GM21529 (cell line): ENCODE data around the gene EFCAB11.

Source experiments
- ATAC-seq: cut with Tn5 transposase; IDR thresholded peaks from one replicate; pipeline ENCODE4 v1.9.1; 2021; ENCODE audit not compliant: unreplicated experiment

EFCAB11 gene

GRCh38 chr14:89775946-89776345, 178.6 kb downstream of the EFCAB11 start:
- no peak for ATAC-seq

- no peak for ATAC-seq
Observed at GRCh38 chr14:89775151-89775550, 179.4 kb downstream of the EFCAB11 start.

DNA sequence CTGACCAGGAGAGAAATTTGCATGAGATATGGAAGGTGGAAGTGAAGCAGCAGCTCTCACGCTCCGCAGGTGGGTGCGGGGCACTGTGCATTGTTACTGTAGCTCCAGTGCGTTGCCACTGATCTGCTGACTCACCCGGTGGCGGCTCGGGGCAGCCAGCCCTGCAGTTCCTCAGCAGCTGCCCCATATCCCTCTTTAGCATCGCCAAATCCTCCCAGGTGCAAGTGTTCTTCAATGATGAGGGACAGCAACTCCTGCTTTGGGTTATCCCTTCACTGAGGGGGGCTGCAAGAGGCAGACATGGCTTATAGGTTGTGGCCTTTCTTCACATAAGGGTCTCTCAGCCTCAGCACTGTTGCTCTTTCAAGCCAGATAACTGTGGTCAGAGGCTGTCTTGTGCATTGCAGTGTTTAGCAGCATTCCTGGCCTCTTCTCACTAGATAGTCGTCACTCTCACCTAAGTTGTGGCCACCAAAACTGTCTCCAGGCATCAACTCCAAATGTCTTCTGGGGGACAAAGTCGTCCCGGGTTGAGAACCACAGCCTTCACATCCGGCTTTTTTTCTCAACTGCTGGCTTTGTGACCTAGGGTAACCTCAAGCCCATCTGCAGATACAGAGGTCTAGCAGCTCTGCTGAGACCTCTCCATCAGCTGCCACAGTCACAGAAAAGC, 180.8 kb downstream of the EFCAB11 start:
- ATAC-seq: peak; percentile 83

GRCh38 chr14:89773151-89773550, 181.4 kb downstream of the EFCAB11 start:
- ATAC-seq: peak; percentile 56

- ATAC-seq: no peak
Observed at GRCh38 chr14:89771251-89771650, 183.3 kb downstream of the EFCAB11 start.

DNA sequence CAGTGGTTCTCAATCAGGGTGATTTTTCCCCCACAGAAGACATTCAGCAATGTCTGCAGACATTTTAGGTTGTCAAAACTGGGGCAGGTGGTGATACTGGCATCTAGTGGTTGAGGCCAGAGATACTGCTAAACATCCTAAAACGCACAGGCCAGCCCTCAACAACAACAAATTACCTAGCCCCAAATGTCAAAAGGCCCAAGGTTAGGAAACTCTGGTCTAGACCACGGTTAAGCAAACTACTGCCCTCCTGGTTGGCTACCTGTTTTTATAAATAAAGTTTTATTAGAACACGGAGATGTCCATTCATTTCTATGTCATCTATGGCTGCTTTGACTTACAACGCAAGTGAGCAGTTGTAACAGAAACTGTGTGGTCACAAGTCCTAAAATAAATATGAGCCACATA, 186.7 kb downstream of the EFCAB11 start:
- ATAC-seq: peak; percentile 70

DNA sequence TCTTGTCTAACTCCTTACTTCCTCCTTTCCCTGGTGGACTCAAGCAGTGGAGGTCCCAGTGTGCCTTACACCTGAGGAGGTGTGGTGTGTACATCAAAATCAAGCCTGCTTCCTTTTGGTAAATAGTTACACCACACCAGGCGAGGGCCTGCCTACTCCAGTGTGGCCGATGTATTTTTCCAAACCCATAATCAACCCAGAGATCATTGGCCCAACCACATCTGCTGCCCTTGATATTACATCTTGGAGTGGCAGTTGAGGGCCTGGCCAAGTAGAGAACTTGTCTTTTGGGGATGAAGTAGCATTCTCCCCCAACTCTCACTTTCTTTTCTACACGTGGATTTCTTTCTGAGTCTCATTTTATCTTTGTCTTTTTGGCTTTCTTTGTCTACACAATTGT, 187.4 kb downstream of the EFCAB11 start:
- ATAC-seq: no peak

DNA sequence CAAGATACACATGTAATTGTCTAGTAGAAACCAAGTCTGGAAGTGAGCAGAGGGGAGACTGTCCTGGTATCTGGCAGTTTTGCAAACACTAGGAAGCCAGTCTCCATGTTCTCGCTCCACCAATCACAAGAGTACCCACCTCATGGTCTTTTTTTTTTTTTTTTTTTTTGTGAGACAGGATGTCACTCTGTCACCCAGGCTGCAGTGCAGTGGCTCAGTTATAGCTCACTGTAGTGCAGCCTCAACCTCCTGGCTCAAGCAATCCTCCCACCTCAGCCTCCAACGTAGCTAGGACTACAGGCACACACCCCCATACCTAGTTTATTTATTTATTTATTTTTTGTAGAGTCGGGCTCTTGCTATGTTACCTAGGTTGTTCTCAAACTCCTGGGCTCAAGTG, 189.2 kb downstream of the EFCAB11 start:
- no peak for ATAC-seq

DNA sequence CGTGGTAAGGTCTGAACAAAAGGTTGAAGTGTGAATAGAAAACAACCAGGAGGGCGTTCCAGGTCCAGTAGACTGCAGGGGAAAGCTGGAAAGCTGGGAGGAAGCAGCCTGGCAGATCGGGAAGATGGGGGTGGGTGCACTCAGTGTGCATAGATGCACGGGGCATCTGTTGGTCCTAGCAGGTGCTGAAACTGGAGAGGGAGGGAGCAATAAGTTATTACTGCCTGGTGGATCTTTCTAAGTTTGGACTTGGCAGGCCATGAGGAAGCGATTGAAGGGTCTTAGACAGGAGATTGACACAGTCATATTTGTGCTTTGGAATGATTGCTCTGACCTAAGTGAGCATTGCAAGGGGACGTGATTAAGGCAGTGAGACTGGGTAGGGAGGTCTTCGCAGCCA, 194.4 kb downstream of the EFCAB11 start:
- no peak for ATAC-seq

DNA sequence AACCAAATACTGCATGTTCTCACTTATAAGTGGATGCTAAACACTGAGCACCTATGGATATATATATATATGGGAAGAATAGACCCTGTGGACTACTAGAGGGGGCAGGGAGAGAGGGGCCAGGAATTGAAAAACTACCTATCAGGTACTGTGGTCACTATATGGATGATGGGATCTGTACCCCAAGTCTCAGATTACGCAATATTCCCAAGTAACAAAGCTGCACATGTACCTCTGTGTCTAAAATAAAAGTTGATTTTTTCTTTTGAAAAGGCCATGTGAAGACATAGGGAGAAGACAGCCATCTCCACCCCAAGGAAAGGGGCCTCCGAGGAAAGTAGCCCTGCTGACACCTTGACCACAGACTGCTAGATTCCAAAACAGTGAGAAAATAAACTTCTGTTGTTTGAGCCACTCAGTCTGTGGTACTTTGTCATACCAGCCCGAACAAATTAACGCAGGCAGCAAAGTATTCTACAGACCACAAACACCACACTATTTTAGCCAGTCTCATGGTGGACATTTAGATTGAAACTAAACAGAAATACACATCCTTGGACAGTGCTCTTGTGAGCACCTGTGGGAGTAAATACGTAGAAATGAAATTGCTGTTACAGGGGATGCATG, 197.1 kb downstream of the EFCAB11 start:
- no peak for ATAC-seq

DNA sequence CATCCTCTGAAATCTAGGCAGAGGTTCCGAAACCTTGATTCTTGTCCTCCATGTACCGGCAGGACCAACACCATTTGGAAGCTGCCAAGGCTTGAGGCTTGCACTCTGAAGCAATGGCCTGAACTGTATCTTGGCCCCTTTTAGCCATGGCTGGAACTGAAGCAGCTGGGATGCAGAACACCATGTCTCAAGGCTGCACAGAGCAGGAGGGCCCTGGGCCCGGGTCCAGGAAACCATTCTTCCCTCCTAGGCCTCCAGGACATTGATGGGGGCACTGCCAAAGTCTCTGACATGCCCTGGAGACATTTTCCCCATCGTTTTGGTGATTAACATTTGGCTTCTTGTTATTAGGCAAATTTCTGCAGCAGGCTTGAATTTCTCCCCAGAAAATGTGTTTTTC, 198.7 kb downstream of the EFCAB11 start:
- no peak for ATAC-seq

GRCh38 chr14:89753828-89754412, 200.6 kb downstream of the EFCAB11 start:
- ATAC-seq: no peak

GRCh38 chr14:89750908-89751392, 203.6 kb downstream of the EFCAB11 start:
- no peak for ATAC-seq

DNA sequence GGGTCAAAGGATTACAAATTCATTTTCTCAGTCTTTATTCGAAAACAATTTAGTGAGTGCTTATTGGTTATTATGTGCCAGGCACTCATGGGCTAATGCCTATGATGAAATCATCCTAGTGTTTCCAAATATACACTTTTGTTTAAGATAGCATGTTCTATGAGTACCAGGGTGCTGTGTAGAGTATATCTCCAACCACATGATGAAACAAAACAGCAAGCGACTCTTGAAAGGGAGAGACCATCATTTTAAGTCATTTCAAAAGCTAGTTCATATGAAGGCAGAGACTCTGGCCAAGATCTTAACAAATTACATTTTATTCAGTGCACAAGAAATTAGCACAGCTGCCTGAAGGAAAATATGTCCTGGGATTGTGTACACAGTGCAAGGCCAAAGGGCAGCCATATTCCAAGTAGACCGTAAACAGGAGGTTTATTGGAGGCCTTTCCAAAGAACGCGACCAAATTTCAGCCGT, 204.2 kb downstream of the EFCAB11 start:
- ATAC-seq: no peak

DNA sequence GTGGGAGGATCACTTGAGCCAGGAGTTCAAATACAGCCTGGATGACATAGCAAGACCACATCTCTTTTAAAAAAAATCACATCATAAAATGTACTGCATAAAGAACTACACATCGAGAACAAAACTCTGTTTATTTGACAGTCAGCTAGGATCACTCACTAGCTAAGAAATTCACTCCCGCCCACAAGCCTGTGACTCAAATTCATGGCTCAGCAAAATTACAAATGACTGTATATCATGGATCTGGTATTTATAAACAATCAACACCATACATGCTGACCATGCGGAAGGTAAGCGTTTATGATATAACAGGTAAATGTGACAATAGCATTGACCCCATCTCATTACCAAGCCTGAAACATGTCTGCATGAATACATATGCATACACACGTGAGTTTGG, 206.5 kb downstream of the EFCAB11 start:
- ATAC-seq: no peak

GRCh38 chr14:89747126-89747525, 207.4 kb downstream of the EFCAB11 start:
- no peak for ATAC-seq

GRCh38 chr14:89746654-89747053, 207.9 kb downstream of the EFCAB11 start:
- ATAC-seq: no peak

GRCh38 chr14:89746135-89746534, 208.4 kb downstream of the EFCAB11 start:
- ATAC-seq: no peak
